Gastroesophageal sphincter (tissue), 3 donors: ENCODE measurements around the gene NEDD9.

Source experiments
- EP300 ChIP-seq: sonication (generic); formaldehyde crosslinking; IDR thresholded peaks from one replicate; pipeline ENCODE4 v1.6.1; 2017; ENCODE audit warnings: antibody characterized with exemption, mild to moderate bottlenecking
- POLR2AphosphoS5 ChIP-seq: sonication (generic); formaldehyde crosslinking; IDR thresholded peaks from one replicate; pipeline ENCODE4 v1.6.1; 2017; ENCODE audit warnings: antibody characterized with exemption
- TF ChIP-seq, protein P1 (sequence below), 4 experiments: fragments of 200-600 bp in 2 of 4; fragments of 450-650 bp in 2 of 4; sonication (generic) in 1 of 4; IDR thresholded peaks; one replicate each; pipeline ENCODE4 v1.5.1; 2017 to 2019; ENCODE audit warnings: antibody characterized with exemption in 4 of 4, mild to moderate bottlenecking in 2 of 4, moderate library complexity in 2 of 4

DNA sequence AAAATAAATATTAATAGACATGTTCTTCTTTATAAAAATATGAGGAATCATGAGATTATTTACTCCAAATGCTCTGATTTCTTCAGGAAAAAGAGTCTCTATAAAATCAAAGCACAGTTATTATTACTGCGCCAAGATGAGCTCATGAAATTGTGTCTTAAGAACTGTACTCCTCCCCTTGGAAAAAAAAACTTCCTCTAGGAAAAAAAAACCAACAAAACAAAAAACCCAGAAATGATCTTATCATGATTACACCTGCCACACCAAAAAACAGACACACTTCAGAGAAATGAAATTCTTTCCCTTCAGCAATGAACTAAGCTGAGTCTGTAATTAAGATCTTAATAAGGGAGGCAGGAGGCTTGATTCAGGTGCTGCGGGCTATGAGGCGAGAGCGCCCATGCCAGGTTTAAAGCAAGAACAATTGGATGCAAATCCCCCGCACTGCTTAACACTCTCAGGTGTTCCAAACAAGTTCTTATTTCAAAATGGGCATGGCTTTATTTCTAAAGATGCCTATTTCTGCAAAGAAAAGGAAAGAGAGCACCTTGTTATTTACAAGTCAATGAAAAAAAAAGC lies 9.1 kb downstream of the NEDD9 start:
- TF ChIP-seq EP300 = no peak
- TF ChIP-seq, protein P1, sequence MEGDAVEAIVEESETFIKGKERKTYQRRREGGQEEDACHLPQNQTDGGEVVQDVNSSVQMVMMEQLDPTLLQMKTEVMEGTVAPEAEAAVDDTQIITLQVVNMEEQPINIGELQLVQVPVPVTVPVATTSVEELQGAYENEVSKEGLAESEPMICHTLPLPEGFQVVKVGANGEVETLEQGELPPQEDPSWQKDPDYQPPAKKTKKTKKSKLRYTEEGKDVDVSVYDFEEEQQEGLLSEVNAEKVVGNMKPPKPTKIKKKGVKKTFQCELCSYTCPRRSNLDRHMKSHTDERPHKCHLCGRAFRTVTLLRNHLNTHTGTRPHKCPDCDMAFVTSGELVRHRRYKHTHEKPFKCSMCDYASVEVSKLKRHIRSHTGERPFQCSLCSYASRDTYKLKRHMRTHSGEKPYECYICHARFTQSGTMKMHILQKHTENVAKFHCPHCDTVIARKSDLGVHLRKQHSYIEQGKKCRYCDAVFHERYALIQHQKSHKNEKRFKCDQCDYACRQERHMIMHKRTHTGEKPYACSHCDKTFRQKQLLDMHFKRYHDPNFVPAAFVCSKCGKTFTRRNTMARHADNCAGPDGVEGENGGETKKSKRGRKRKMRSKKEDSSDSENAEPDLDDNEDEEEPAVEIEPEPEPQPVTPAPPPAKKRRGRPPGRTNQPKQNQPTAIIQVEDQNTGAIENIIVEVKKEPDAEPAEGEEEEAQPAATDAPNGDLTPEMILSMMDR (IDR thresholded peaks at IDR 0.05) = no peak
- no peak for TF ChIP-seq POLR2AphosphoS5
